IMR-90 (cell line): ENCODE measurements around the gene C10orf95. TPM values are rescaled to one million over a fixed set of nuclear protein-coding genes. Genes with fewer than 3 reads are reported as not detected.

ENCODE experiments used
- ATAC-seq: fragments of 200-7000 bp; cut with Tn5 transposase; 2 replicates; pipeline ENCODE4 v1.9.1; 2020; ENCODE audit warnings: low read depth, mild to moderate bottlenecking, moderate library complexity
- BruUV-seq: library from RNA; stranded (reverse); fragments of 400-500 nt; replicated peaks from 2 replicates; lab custom pipeline; 2021; lab: Mats Ljungman, UMichigan
- CTCF ChIA-PET: fragments of 300-600 bp; formaldehyde crosslinking; extraction: SDS; loops from one replicate; lab custom pipeline; 2021; ENCODE audit warnings: antibody characterized with exemption; lab: Yijun Ruan, JAX
- POLR2A ChIA-PET: fragments of 300-600 bp; sonication (Branson Sonifier 250); formaldehyde crosslinking; loops from one replicate; lab custom pipeline; 2022; ENCODE audit warnings: antibody characterized with exemption; ENCODE audit not compliant: unreplicated experiment; lab: Charles Lee
- DNase-seq: peaks from one replicate; pipeline ENCODE4 v3.0.0; 2013
- H2AFZ ChIP-seq: replicated peaks from 2 replicates; pipeline ENCODE3; 2013; ENCODE audit warnings: low read length, mild to moderate bottlenecking; ENCODE audit not compliant: poor library complexity
- H2AK5ac ChIP-seq: 2 replicates; pipeline ENCODE4 v1.6.1; 2013; ENCODE audit warnings: low read depth, low read length, inconsistent platforms
- H2AK9ac ChIP-seq: replicated peaks from 2 replicates; pipeline ENCODE3; 2013; ENCODE audit warnings: mild to moderate bottlenecking, low read depth, low read length, moderate library complexity; ENCODE audit not compliant: poor library complexity
- H2BK120ac ChIP-seq: 2 replicates; pipeline ENCODE4 v1.6.1; 2013; ENCODE audit warnings: low read depth, low read length, inconsistent platforms
- H2BK15ac ChIP-seq: 3 replicates; pipeline ENCODE4 v1.6.1; 2013; ENCODE audit warnings: low read depth, low read length, inconsistent platforms
- H2BK20ac ChIP-seq: 2 replicates; pipeline ENCODE4 v1.6.1; 2013; ENCODE audit warnings: low read depth, mild to moderate bottlenecking, inconsistent platforms, low read length, moderate library complexity
- H2BK5ac ChIP-seq: 2 replicates; pipeline ENCODE4 v1.6.1; 2013; ENCODE audit warnings: mild to moderate bottlenecking, low read depth, low read length, inconsistent platforms; ENCODE audit not compliant: poor library complexity, severe bottlenecking
- H3K14ac ChIP-seq: replicated peaks from 2 replicates; pipeline ENCODE4 v1.6.1; 2013; ENCODE audit warnings: low read depth, low read length, inconsistent platforms
- H3K18ac ChIP-seq: 2 replicates; pipeline ENCODE4 v1.6.1; 2013; ENCODE audit warnings: low read depth, low read length, control low read depth
- H3K23ac ChIP-seq: 2 replicates; pipeline ENCODE4 v1.6.1; 2013; ENCODE audit warnings: low read depth, low read length, inconsistent platforms
- H3K27ac ChIP-seq: 2 replicates; pipeline ENCODE4 v1.5.1; 2013; ENCODE audit warnings: mild to moderate bottlenecking, control low read depth, low read length; ENCODE audit not compliant: insufficient read depth
- H3K27me3 ChIP-seq: 2 replicates; pipeline ENCODE4 v1.6.1; 2013; ENCODE audit warnings: low read length; ENCODE audit not compliant: control insufficient read depth, insufficient read depth
- H3K36me3 ChIP-seq: 2 replicates; pipeline ENCODE4 v1.6.1; 2013; ENCODE audit warnings: low read length, mixed read lengths; ENCODE audit not compliant: control insufficient read depth, insufficient read depth
- H3K4ac ChIP-seq: 2 replicates; pipeline ENCODE4 v1.6.1; 2013; ENCODE audit warnings: low read depth, low read length, inconsistent platforms
- H3K4me1 ChIP-seq: 2 replicates; pipeline ENCODE4 v1.6.1; 2013; ENCODE audit warnings: low read length, mixed read lengths; ENCODE audit not compliant: control insufficient read depth, insufficient read depth
- H3K4me2 ChIP-seq: 2 replicates; pipeline ENCODE4 v1.6.1; 2013; ENCODE audit warnings: low read depth, mild to moderate bottlenecking, control low read depth, low read length, moderate library complexity
- H3K4me3 ChIP-seq: 2 replicates; pipeline ENCODE4 v1.5.1; 2013; ENCODE audit warnings: low read depth, mild to moderate bottlenecking, control low read depth, low read length, moderate library complexity; ENCODE audit not compliant: insufficient read depth
- H3K56ac ChIP-seq: 2 replicates; pipeline ENCODE4 v1.6.1; 2013; ENCODE audit warnings: low read length, inconsistent platforms; ENCODE audit not compliant: insufficient read depth; ENCODE audit errors: extremely low read depth
- H3K79me1 ChIP-seq, 2 experiments: 2 replicates each; pipeline ENCODE4 v1.6.1; 2013; ENCODE audit warnings: low read length in 2 of 2, inconsistent platforms in 1 of 2, low read depth in 1 of 2
- H3K9ac ChIP-seq: 2 replicates; pipeline ENCODE4 v1.6.1; 2013; ENCODE audit warnings: low read depth, low read length, control low read depth
- H3K9me1 ChIP-seq: 2 replicates; pipeline ENCODE4 v1.6.1; 2013; ENCODE audit warnings: low read length, inconsistent platforms; ENCODE audit not compliant: insufficient read depth
- H3K9me3 ChIP-seq: 2 replicates; pipeline ENCODE4 v1.6.1; 2013; ENCODE audit warnings: low read length; ENCODE audit not compliant: control insufficient read depth, insufficient read depth
- H4K20me1 ChIP-seq: 2 replicates; pipeline ENCODE4 v1.6.1; 2013; ENCODE audit warnings: low read length, inconsistent platforms; ENCODE audit not compliant: insufficient read depth
- H4K5ac ChIP-seq: 2 replicates; pipeline ENCODE4 v1.6.1; 2013; ENCODE audit warnings: mild to moderate bottlenecking, low read depth, low read length, control low read depth
- H4K8ac ChIP-seq, 2 experiments: 2 replicates each; pipeline ENCODE4 v1.6.1; 2013; ENCODE audit warnings: low read depth in 2 of 2, low read length in 2 of 2, control low read depth in 1 of 2, inconsistent platforms in 1 of 2
- H4K91ac ChIP-seq: 2 replicates; pipeline ENCODE4 v1.6.1; 2013; ENCODE audit warnings: low read depth, low read length, inconsistent platforms; ENCODE audit not compliant: insufficient read depth
- CHD1 ChIP-seq: IDR thresholded peaks from 2 replicates; pipeline ENCODE4 v1.6.1; 2012; ENCODE audit warnings: low read depth, low read length, improper control_type of control experiment
- RFX5 ChIP-seq: IDR thresholded peaks from 2 replicates; pipeline ENCODE4 v1.8.0; 2012; ENCODE audit warnings: low read depth, mild to moderate bottlenecking, low read length, moderate library complexity
- WGBS, 2 experiments: methylation state at CpG; one replicate each; pipeline versions ENCODE4 v1.1.5 to v1.1.7; 2013; ENCODE audit warnings: missing lambda C conversion rate in 2 of 2; ENCODE audit not compliant: insufficient read length in 1 of 2; ENCODE audit errors: extremely low coverage in 2 of 2; 5-methylcytosine and 5-hydroxymethylcytosine counted together
- dilution Hi-C: fragments of 300-500 bp; cut with HindIII; formaldehyde crosslinking; loops from one replicate; pipeline ENCODE4 v1.14.3; 2018; ENCODE audit warnings: low sequenced_read_pairs; ENCODE audit not compliant: unreplicated experiment
- in situ Hi-C: fragments of 300-500 bp; cut with MboI; formaldehyde crosslinking; loops from 3 replicates; pipeline ENCODE4 v1.14.3; 2019; ENCODE audit warnings: low sequenced_read_pairs, inconsistent platforms, mixed read lengths
- intact Hi-C: fragments of 100-400 bp; cut with micrococcal nuclease; formaldehyde crosslinking; loops from 2 replicates; pipeline ENCODE4 v1.10.0; 2022
- polyA plus RNA-seq, 3 experiments: library from polyadenylated mRNA; depleted of rRNA; stranded (reverse); fragments of >200 nt; gene quantifications; 2 replicates each; pipeline ENCODE4 v1.2.3, GENCODE V29; 2012; ENCODE audit warnings: low replicate concordance in 1 of 3
- total RNA-seq: library from RNA; depleted of rRNA; stranded (reverse); fragments of >200 nt; gene quantifications from 2 replicates; pipeline ENCODE4 v1.2.3, GENCODE V29; 2012

Gene C10orf95
- total and polyA plus RNA-seq, 2 of the 4 experiments (the other 2 are of a cell fraction): not detected

- TF ChIP-seq CHD1 (no peak), RFX5 (no peak)
These were observed 19.5 kb upstream of the C10orf95 start for GRCh38 chr10:102470579-102471546.

More at GRCh38 chr10:102470579-102471546, 19.5 kb upstream of the C10orf95 start:
- no peak overlapping the region for H3K4me3 ChIP-seq
- no peaks in the 10 kb centered on the region for H3K4me1 ChIP-seq
- H2BK120ac ChIP-seq: no peak overlapping the region
- no peaks in the 10 kb centered on the region; the same call in 1 of the 2 replicates for H3K27me3 ChIP-seq
- no peaks in the 10 kb centered on the region for H3K79me1 ChIP-seq
- no peak overlapping the region for H3K56ac ChIP-seq
- no peak overlapping the region for H3K4ac ChIP-seq
- H2AK9ac ChIP-seq: no peak overlapping the region
- no peaks in the 10 kb centered on the region for H4K20me1 ChIP-seq
- no peak overlapping the region for H3K9ac ChIP-seq
- POLR2A ChIA-PET: no interaction called here
- dilution Hi-C loops: no loop called here
- BruUV-seq: no TSS peak
- H3K9me1 ChIP-seq: no peaks in the 10 kb centered on the region
- ATAC-seq (no peak), DNase-seq (no peak)
- H4K5ac ChIP-seq: no peak overlapping the region
- H2BK5ac ChIP-seq: no peak overlapping the region
- H4K91ac ChIP-seq: no peak overlapping the region
- H2AK5ac ChIP-seq: no peak overlapping the region
- H3K14ac ChIP-seq: no peak overlapping the region
- no peak overlapping the region for H2BK20ac ChIP-seq
- H3K23ac ChIP-seq: no peak overlapping the region
- no peak overlapping the region for H2BK15ac ChIP-seq
- H4K8ac ChIP-seq: no peak overlapping the region
- intact Hi-C loops: no loop called here
- no peak overlapping the region for H3K27ac ChIP-seq
- CTCF ChIA-PET: no interaction called here
- no peaks in the 10 kb centered on the region for H3K36me3 ChIP-seq
- in situ Hi-C loops: no loop called here
- no peaks in the 10 kb centered on the region for H3K9me3 ChIP-seq
- 86% methylated on average over 9 of the region's 36 CpGs; no CpG with 5 or more reads in 1 of the 2 experiments for WGBS, 2 experiments
- H3K18ac ChIP-seq: no peak overlapping the region
- H3K4me2 ChIP-seq: no peak overlapping the region
- no peak overlapping the region for H2AFZ ChIP-seq
